Sigmoid colon (tissue), 4 donors: ENCODE measurements around the gene PRODH.
"Not testable (repeated sequence)": the region's sequence is repeated elsewhere in the genome, so short reads cannot be mapped to it uniquely, and the experiment has no call there.

Experiments used
- CTCF ChIP-seq, 4 experiments: fragments of 450-650 bp in 3 of 4; fragments of 200-600 bp in 1 of 4; IDR thresholded peaks; one replicate each; pipeline ENCODE4 v1.5.1; 2016 to 2019; ENCODE audit warnings: antibody characterized with exemption in 4 of 4, mild to moderate bottlenecking in 3 of 4, moderate library complexity in 2 of 4
- EP300 ChIP-seq, 4 donors: sonication (generic); formaldehyde crosslinking; IDR thresholded peaks; one replicate each; pipeline ENCODE4 v1.6.1; 2017; ENCODE audit warnings: antibody characterized with exemption in 4 of 4
- POLR2A ChIP-seq, 2 donors: fragments of 450-650 bp; IDR thresholded peaks; one replicate each; pipeline ENCODE4 v1.6.1; 2016; ENCODE audit warnings: antibody characterized with exemption in 2 of 2, mild to moderate bottlenecking in 2 of 2, moderate library complexity in 2 of 2
- POLR2AphosphoS5 ChIP-seq, 4 donors: sonication (generic); formaldehyde crosslinking; IDR thresholded peaks; one replicate each; pipeline ENCODE4 v1.6.1; 2017; ENCODE audit warnings: antibody characterized with exemption in 4 of 4

GRCh38 chr22:18961201-18961600, 25.1 kb upstream of the PRODH start:
- TF ChIP-seq POLR2AphosphoS5, CTCF, POLR2A, EP300 (IDR thresholded peaks at IDR 0.05): not testable (repeated sequence)
